Measurements from ENCODE around the gene PDE4B. TPM values are rescaled to one million over a fixed set of nuclear protein-coding genes. Genes with fewer than 3 reads are reported as not detected.

Gene PDE4B
- total RNA-seq, 3 donors from 2014 or later = 8.0 to 207 (median 54.4) TPM

DNA sequence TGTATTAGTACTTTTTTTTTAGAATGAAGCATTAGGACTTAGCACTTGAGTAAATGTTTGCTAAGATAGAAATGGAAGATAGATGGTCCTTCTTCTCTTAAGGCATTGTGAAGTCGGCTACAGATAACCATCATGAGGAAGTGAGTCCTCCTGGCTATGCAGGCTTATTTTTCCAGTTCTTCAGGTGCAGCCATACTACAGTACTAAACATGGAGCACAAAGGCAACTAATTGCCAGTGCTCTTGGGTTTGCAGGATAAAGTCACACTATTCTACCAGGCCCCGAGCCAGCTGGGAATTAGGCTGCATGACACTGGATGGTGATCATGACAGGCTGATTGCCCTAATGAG lies 543.9 kb downstream of the PDE4B start:
- H3K4me1 ChIP-seq = no peaks in the 10 kb centered on the region
- peak overlapping the region in 1 of 3 donors; percentile 69 for H3K4me3 ChIP-seq
- DNase-seq (ENCODE audit: low spot score in 2 of 2) = no peak
- TF ChIP-seq, protein P1, sequence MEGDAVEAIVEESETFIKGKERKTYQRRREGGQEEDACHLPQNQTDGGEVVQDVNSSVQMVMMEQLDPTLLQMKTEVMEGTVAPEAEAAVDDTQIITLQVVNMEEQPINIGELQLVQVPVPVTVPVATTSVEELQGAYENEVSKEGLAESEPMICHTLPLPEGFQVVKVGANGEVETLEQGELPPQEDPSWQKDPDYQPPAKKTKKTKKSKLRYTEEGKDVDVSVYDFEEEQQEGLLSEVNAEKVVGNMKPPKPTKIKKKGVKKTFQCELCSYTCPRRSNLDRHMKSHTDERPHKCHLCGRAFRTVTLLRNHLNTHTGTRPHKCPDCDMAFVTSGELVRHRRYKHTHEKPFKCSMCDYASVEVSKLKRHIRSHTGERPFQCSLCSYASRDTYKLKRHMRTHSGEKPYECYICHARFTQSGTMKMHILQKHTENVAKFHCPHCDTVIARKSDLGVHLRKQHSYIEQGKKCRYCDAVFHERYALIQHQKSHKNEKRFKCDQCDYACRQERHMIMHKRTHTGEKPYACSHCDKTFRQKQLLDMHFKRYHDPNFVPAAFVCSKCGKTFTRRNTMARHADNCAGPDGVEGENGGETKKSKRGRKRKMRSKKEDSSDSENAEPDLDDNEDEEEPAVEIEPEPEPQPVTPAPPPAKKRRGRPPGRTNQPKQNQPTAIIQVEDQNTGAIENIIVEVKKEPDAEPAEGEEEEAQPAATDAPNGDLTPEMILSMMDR (IDR thresholded peaks at IDR 0.05) = no peak
- TF ChIP-seq POLR2A (IDR thresholded peaks at IDR 0.05) (no peak), POLR2AphosphoS5 (IDR thresholded peaks at IDR 0.05) (no peak)
- peak overlapping the region; percentile 87 to 92 for H3K27ac ChIP-seq
- no peaks in the 10 kb centered on the region for H3K9me3 ChIP-seq
- no peaks in the 10 kb centered on the region for H3K27me3 ChIP-seq
- intact Hi-C loops (cut with DNase I; ENCODE audit: low total_unique reads) = no loop called here
- no peaks in the 10 kb centered on the region for H3K36me3 ChIP-seq

DNA sequence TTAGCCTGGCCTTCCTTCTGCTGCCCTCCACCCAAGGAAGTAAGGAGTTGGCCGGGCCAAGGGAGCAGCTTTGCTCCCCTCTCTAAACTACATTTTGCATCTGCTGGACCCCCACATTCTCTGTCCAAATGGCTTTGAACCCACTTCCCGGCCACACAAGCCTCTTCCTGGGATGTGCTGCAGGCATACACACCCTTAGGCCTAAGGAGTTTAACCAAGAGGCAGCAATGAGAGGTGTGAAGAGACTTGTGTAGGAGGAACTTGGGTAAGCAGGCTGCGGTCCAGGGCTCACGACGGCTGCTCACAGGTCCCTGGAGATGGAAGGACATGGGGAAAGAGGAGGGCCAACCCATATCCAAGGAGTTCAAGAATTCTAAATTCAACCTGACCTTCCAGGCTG lies 544.6 kb downstream of the PDE4B start:
- H3K27me3 ChIP-seq = no peaks in the 10 kb centered on the region
- peak overlapping the region; percentile 87 to 92 for H3K27ac ChIP-seq
- H3K36me3 ChIP-seq = no peaks in the 10 kb centered on the region
- intact Hi-C loops (cut with DNase I; ENCODE audit: low total_unique reads) = no loop called here
- no peaks in the 10 kb centered on the region for H3K4me1 ChIP-seq
- H3K4me3 ChIP-seq = peak overlapping the region in 1 of 3 donors; percentile 69
- no peaks in the 10 kb centered on the region for H3K9me3 ChIP-seq
- TF ChIP-seq, protein P1 (IDR thresholded peaks at IDR 0.05) = no peak
- TF ChIP-seq POLR2AphosphoS5 (IDR thresholded peaks at IDR 0.05) (no peak), POLR2A (IDR thresholded peaks at IDR 0.05) (no peak)
- no peak for DNase-seq (ENCODE audit: low spot score in 2 of 2)

GRCh38 chr1:66339944-66340343 lies 547.2 kb downstream of the PDE4B start:
- Histone ChIP-seq H3K27me3 (no peaks in the 10 kb centered on the region), H3K4me1 (no peaks in the 10 kb centered on the region), H3K27ac (peak overlapping the region; percentile 39 to 56), H3K36me3 (no peaks in the 10 kb centered on the region), H3K9me3 (no peaks in the 10 kb centered on the region), H3K4me3 (peak overlapping the region in 1 of 3 donors; percentile 20)
- no peak for DNase-seq (ENCODE audit: low spot score in 2 of 2)
- intact Hi-C loops (cut with DNase I; ENCODE audit: low total_unique reads) = no loop called here
- TF ChIP-seq POLR2AphosphoS5 (IDR thresholded peaks at IDR 0.05) (peak in 1 of 3 donors; percentile 43), POLR2A (IDR thresholded peaks at IDR 0.05) (no peak)
- TF ChIP-seq, protein P1 (IDR thresholded peaks at IDR 0.05) = no peak

DNA sequence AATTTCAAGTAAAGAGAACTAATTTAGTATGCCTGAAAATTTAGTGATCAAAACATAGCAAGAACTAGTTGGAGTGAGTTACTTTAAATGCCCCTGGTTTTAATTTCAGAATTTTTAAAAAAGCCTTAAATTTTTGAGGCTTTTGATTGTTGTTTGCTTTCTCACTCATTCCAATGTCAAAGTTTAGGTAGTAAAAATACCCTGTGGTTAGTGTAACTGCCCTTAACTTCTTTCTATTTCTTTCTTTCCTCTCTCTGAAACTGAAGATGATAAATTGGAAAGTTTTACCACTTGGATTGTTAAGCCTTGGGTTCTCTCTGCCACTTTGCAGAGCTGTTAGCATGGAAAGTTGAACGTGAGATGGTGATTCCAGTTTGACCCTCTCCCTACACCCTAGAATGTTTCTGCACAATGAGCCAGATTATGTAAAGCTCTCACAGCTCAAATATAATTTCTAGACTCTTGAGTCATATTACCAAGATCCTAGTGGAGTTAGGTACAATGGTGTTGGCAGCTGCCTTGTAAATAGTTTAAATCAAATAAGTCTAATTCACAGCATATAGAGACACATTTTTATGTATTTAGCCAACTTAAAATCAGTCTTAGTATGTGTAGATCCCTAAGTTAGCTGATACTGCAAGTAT lies 548.9 kb downstream of the PDE4B start:
- no peak for DNase-seq (ENCODE audit: low spot score in 2 of 2)
- Histone ChIP-seq H3K36me3 (no peaks in the 10 kb centered on the region), H3K27ac (peak overlapping the region in 1 of 2 donors; percentile 56), H3K27me3 (no peaks in the 10 kb centered on the region), H3K4me3 (no peak overlapping the region), H3K9me3 (no peaks in the 10 kb centered on the region), H3K4me1 (no peaks in the 10 kb centered on the region)
- TF ChIP-seq, protein P1 (IDR thresholded peaks at IDR 0.05) = no peak
- no peak for TF ChIP-seq POLR2AphosphoS5 (IDR thresholded peaks at IDR 0.05)
- TF ChIP-seq POLR2A (IDR thresholded peaks at IDR 0.05) = no peak
- intact Hi-C loops (cut with DNase I; ENCODE audit: low total_unique reads) = no loop called here

DNA sequence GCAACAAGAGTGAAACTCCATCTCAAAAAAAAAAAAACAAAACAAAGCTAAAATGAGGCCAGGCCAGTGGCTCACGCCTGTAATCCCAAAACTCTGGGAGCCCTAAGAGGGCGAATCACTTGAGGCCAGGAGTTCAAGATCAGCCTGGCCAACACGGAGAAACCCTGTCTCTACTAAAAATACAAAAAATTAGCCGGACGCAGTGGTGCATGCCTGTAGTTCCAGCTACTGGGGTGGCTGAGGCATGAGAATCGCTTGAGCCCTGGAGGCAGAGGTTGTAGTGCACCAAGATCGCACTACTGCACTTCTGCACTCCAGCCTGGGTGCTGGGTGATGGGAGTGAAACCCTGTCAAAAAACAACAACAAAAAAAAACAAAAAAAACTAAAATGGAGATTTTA lies 550.0 kb downstream of the PDE4B start:
- Histone ChIP-seq H3K9me3 (no peaks in the 10 kb centered on the region), H3K4me1 (no peaks in the 10 kb centered on the region), H3K27ac (peak overlapping the region in 1 of 2 donors; percentile 37), H3K4me3 (no peak overlapping the region), H3K36me3 (no peaks in the 10 kb centered on the region), H3K27me3 (no peaks in the 10 kb centered on the region)
- no peak for TF ChIP-seq POLR2A (IDR thresholded peaks at IDR 0.05)
- TF ChIP-seq, protein P1 (IDR thresholded peaks at IDR 0.05) = no peak
- intact Hi-C loops (cut with DNase I; ENCODE audit: low total_unique reads) = no loop called here
- DNase-seq (ENCODE audit: low spot score in 2 of 2) = no peak
